Activated CD4-positive, alpha-beta T cell treated with anti-CD3 and anti-CD28 coated beads, Interleukin-2, Interleukin-4, amounts not matched to agents 100 ng/mL and 50 ng/mL, durations not matched to agents 16 hours and 8 hours (primary cell): ENCODE measurements around the gene SEMA5A.

Experiments used
- DNase-seq: peaks from one replicate; pipeline ENCODE4 v3.0.0-alpha.2; 2020; ENCODE audit warnings: low spot score

Gene SEMA5A

GRCh38 chr5:9009931-9010651 lies 535.8 kb downstream of the SEMA5A start:
- no peak for DNase-seq

- DNase-seq = no peak
These were observed 548.3 kb downstream of the SEMA5A start for GRCh38 chr5:8997542-8998070.

- no peak for DNase-seq
These were observed 552.8 kb downstream of the SEMA5A start for GRCh38 chr5:8993031-8993430.
